ENCODE measurements around the gene DCC.

Gene DCC

GRCh38 chr18:52822160-52822559 lies 482.2 kb downstream of the DCC start:
- DNase-seq (ENCODE audit: low spot score): no peak

DNA sequence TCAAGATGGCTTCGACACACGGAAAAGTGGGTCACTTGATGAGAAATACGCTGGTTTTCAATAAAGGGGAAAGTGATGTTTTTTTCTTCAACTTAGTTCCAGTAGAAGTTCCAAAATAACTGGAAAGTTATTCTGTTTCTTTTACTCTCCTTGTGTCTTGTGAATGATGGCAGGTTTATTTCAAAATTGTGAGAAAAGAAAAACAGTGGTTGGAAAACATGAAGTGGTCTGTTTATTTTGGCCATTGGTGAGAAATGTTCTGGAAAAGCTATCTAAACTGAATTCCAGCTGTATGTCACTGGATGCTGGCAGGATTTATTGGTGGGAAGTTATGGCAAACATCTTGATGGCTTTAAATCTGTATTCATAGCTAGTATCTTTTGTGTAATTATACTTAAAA lies 484.1 kb downstream of the DCC start:
- no peak for DNase-seq (ENCODE audit: low spot score)

DNA sequence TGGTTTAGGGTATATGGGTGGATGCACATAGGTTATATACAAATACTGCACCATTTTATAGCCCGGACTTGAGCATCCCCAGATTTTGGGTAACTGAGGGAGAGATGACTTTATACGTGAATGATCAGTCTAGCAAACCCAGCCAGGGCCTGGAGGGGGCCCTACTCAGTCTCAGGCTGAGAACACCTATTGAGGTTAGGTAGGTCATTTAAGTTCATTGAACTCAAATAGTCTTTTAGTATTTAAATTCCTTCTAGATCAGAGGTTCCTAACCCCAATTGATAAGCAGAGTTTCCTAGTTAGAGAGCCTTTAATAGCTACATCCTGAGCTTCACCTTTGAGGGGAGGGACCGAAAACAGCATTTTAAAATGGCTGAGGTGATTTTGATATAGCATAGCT lies 487.0 kb downstream of the DCC start:
- DNase-seq (ENCODE audit: low spot score): no peak

DNA sequence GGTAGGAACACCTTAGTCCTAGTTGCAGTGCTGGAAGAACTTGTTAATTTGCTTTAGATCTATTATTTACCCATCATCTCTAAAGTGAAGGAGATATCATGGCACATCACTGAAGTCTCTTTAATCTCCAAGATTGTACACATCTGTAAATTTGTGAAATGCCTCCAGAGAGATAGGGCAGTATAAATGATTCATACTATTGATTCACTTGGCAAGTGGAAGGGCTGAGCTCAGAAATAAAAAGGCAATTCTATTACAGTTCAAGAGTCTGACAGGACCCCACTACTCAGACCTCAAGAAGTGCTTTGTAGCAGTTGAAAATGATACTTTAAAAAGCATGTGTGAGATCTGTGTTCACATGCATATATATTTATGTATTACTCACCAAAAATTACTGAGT lies 489.3 kb downstream of the DCC start:
- no peak for DNase-seq (ENCODE audit: low spot score)

- no peak for DNase-seq (ENCODE audit: low spot score)
Observed at GRCh38 chr18:52829876-52830405, 489.9 kb downstream of the DCC start.

- no peak for DNase-seq (ENCODE audit: low spot score)
Observed at GRCh38 chr18:52844323-52844722, 504.3 kb downstream of the DCC start.

DNA sequence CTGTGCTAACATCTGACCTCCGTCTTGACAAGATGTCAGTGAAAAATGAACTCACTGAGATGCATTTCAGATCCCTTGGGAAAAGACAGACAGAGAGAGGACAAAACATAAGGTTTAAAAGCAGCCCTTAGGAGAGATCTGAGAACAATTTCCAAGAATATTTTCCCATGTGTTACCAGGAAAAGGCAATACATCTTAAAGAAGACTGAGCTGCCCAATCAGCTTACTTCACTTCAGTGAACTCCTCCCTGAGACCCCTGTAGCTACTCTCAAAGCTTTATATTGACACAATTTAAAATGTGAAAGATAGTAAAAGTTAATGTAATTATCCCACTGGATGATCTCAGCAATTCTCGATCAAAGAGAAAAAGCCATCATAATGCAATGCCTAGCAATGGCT lies 505.0 kb downstream of the DCC start:
- no peak for DNase-seq (ENCODE audit: low spot score)

DNA sequence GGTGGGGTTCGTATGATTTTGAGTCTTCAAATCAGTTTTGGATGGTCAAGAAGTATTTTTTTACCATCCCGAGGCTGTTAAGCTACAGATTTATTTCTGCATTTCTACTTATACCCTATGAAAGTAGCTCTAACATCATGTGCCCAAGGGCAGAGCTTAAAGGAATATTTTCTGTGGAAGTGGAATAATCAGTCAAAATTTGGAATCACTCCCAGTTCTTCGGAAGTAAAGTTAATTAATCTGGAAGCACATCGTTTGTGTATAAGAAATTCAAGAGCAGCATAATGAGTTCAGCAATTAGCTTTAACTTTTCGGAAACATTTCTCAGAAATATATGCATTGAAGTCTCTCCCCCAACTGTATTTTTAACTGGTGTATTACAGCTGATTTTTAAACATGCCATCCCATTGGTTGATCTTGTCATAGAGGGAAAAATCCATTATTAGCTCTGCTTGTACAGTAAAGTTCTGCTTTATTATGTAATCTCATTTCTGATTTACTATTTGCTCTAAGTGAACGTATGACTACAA lies 510.1 kb downstream of the DCC start:
- no peak for DNase-seq (ENCODE audit: low spot score)

- no peak for DNase-seq (ENCODE audit: low spot score)
Observed at GRCh38 chr18:52861558-52861957, 521.6 kb downstream of the DCC start.

- DNase-seq (ENCODE audit: low spot score): no peak
Observed at GRCh38 chr18:52869349-52869923, 529.4 kb downstream of the DCC start.

DNA sequence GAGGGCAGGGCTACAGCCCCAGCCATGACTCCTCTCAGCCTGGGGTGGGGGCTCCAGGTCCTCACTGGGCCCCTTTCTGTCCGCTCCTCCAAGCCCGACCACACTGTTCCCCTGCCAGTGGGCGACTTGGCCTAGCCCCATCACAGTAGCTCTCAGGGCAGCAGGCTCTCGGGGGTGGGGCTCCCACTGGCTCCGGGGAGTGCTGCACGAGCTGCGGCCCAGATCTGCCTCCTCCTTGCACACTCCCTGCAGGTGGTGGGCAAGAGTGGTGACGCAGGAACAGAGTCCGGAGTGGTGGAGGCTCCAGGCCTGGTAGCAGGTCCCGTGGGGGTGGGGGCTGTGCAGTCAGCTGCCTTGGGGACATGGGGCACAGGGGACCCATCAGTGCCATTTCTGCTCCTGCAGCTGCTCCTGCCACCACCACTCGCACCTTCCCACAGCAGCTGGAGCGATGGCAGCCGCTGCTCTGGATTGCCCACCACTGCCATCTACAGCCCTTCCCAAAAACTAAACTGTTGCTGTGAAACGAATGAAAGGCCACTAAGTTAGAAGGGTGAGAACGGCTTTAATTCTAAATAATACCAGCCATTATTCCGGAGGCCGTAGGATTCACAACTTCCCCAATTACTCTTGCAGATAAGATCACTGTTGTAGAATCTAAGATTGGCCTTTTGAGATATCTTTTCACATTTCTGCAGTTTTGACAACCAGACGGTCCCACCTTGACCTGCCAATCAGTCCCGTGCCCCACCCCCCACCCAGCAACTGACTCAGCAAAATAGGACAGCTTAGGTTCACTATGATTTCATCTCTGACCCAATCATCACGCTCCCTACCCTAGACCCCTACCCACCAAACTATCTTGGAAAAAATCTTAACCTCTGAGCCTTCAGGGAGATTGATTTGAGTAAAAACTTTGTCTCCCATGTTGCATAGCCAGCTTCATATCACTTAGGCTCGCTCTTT lies 530.2 kb downstream of the DCC start:
- DNase-seq (ENCODE audit: low spot score): no peak

- DNase-seq (ENCODE audit: low spot score): no peak
Observed at GRCh38 chr18:52874774-52875173, 534.8 kb downstream of the DCC start.

GRCh38 chr18:52875725-52876124 lies 535.7 kb downstream of the DCC start:
- no peak for DNase-seq (ENCODE audit: low spot score)

DNA sequence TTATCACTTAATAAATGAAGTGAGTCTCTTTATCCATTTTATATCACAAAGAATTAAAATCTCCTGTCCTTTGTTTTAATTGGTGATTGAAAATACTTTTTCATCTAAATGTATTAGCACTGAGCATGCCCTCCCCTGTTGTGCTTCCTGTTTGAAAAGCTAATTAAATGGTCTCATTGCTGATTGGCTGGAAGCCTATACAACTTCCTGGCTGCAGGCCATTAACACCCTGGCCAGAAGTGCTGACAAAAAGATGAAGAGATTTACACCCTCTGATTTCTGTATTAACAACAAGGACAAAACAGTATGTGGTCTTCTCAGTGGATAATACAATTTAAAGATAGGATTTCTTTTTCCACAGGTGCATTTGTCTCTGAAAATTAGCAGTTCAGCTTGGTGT lies 548.0 kb downstream of the DCC start:
- DNase-seq (ENCODE audit: low spot score): no peak

GRCh38 chr18:52894801-52895200 lies 554.8 kb downstream of the DCC start:
- no peak for DNase-seq (ENCODE audit: low spot score)

- no peak for DNase-seq (ENCODE audit: low spot score)
Observed at GRCh38 chr18:52897611-52898484, 557.9 kb downstream of the DCC start.

DNA sequence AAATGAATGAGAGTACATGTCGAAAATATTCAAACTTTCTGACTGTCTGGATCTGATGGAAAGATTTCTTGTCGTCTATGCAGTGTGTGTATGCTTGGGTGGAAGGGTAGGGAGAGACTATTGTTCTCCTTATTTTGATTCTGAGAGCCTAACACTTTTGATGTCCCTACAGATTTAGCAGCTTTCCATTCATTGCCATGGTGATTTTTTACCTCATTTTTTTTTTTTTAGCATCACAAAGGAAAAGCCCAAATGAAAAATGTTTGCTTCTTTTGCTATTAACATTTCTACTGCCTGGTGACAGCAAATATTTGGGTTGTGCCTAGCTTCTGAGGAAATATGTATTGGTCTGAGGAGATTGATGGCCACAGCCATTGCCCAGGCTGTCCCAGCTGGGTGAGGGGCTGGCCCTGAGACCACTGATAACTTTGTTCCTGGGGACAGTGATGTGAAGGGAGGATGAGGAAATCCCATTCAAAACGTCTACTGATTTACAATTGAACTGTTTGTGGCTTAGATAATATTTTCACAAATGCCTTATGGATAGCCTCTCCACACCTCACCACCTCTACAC lies 558.6 kb downstream of the DCC start:
- no peak for DNase-seq (ENCODE audit: low spot score)

DNA sequence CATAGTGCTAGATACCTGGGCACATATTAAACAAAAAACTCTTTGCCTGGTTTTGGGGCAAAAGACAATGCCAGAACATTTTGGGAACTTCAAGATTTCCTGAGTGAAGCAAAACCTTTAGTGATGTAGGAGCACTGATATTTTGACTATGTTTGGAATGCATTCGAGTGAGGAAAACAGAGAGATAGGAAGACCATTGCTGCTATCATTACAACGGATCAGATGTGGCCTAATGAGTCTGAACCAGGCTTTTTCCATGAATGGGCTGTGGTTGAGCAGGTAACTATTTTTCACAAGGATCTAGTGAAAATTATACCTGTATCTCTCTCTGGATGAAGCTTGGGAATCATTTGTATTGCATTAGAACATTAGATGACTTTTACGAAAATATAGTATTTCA lies 562.2 kb downstream of the DCC start:
- DNase-seq (ENCODE audit: low spot score): no peak

DNA sequence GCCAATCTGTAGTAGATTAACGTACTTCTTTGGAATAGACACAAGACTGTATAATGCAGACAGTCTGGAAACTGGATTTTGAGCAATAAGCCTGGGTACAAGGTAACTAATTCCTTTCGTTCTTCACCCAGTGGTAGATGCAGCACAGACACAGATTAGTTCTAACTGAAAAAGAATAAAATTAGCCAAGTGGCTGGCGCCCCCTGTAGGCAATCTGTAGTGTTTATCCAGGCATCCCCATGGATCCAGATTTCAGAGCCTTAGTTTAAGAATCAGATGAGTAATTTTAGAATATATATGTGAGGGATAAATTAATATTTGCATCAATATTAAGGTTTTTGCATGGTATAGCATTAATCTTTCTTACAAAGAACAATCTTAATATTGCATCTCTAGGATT lies 563.9 kb downstream of the DCC start:
- peak; percentile 37 for DNase-seq (ENCODE audit: low spot score)

- no peak for DNase-seq (ENCODE audit: low spot score)
Observed at GRCh38 chr18:52907543-52908308, 567.7 kb downstream of the DCC start.

GRCh38 chr18:52914148-52914547 lies 574.2 kb downstream of the DCC start:
- no peak for DNase-seq (ENCODE audit: low spot score)

All from globus pallidus (tissue), 1 donor.